DOHH2 (cell line): ENCODE measurements around the gene PTGIR.

Experiments used
- CTCF ChIP-seq: fragments of 200-600 bp; sonication (generic); IDR thresholded peaks from one replicate; pipeline ENCODE4 v1.5.1; 2014; ENCODE audit warnings: antibody characterized with exemption, mild to moderate bottlenecking, low read depth, low read length; ENCODE audit not compliant: poor library complexity, severe bottlenecking
- EZH2phosphoT487 ChIP-seq: fragments of 200-600 bp; sonication (generic); IDR thresholded peaks from 2 replicates; pipeline ENCODE4 v1.6.1; 2017; ENCODE audit warnings: borderline replicate concordance, mild to moderate bottlenecking, antibody characterized with exemption, low read length, moderate library complexity, mixed read lengths

GRCh38 chr19:46603195-46603637, 21.7 kb downstream of the PTGIR start:
- TF ChIP-seq CTCF (no peak), EZH2phosphoT487 (no peak)
